PFSK-1 (cell line): ENCODE data around the gene GALNT12.

Experiments
- FOXP2 ChIP-seq: optimal IDR thresholded peaks from 2 replicates; pipeline ENCODE3; 2011; ENCODE audit warnings: borderline replicate concordance, control low read depth, inconsistent platforms; ENCODE audit not compliant: insufficient read depth; ENCODE audit errors: extremely low read length, extremely low read depth
- POLR2AphosphoS5 ChIP-seq: IDR thresholded peaks from 2 replicates; pipeline ENCODE4 v1.6.1; 2012; ENCODE audit warnings: low read depth, mild to moderate bottlenecking, control low read depth, low read length, moderate library complexity
- SIN3A ChIP-seq: IDR thresholded peaks from 2 replicates; pipeline ENCODE4 v1.6.1; 2012; ENCODE audit warnings: mild to moderate bottlenecking, low read length, moderate library complexity, borderline replicate concordance; ENCODE audit not compliant: insufficient read depth
- TAF1 ChIP-seq: IDR thresholded peaks from 2 replicates; pipeline ENCODE4 v1.6.1; 2012; ENCODE audit warnings: low read length, control low read depth, borderline replicate concordance; ENCODE audit not compliant: insufficient read depth
- TF ChIP-seq, protein P1 (sequence below), 2 experiments: IDR thresholded peaks; 2 replicates each; pipeline versions ENCODE4 v1.6.1 to v1.8.0; 2011 to 2012; ENCODE audit warnings: low read depth in 2 of 2, low read length in 2 of 2, control low read depth in 1 of 2, inconsistent platforms in 1 of 2, mild to moderate bottlenecking in 1 of 2, moderate library complexity in 1 of 2; ENCODE audit not compliant: insufficient read depth in 1 of 2

GALNT12 gene

GRCh38 chr9:98869078-98869745 is 61.7 kb downstream of the GALNT12 start:
- TF ChIP-seq FOXP2 (no peak), POLR2AphosphoS5 (no peak), SIN3A (no peak), TAF1 (no peak)
- TF ChIP-seq, protein P1, sequence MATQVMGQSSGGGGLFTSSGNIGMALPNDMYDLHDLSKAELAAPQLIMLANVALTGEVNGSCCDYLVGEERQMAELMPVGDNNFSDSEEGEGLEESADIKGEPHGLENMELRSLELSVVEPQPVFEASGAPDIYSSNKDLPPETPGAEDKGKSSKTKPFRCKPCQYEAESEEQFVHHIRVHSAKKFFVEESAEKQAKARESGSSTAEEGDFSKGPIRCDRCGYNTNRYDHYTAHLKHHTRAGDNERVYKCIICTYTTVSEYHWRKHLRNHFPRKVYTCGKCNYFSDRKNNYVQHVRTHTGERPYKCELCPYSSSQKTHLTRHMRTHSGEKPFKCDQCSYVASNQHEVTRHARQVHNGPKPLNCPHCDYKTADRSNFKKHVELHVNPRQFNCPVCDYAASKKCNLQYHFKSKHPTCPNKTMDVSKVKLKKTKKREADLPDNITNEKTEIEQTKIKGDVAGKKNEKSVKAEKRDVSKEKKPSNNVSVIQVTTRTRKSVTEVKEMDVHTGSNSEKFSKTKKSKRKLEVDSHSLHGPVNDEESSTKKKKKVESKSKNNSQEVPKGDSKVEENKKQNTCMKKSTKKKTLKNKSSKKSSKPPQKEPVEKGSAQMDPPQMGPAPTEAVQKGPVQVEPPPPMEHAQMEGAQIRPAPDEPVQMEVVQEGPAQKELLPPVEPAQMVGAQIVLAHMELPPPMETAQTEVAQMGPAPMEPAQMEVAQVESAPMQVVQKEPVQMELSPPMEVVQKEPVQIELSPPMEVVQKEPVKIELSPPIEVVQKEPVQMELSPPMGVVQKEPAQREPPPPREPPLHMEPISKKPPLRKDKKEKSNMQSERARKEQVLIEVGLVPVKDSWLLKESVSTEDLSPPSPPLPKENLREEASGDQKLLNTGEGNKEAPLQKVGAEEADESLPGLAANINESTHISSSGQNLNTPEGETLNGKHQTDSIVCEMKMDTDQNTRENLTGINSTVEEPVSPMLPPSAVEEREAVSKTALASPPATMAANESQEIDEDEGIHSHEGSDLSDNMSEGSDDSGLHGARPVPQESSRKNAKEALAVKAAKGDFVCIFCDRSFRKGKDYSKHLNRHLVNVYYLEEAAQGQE (IDR thresholded peaks at IDR 0.05; ENCODE audit: insufficient read depth in 1 of 2, low read depth in 2 of 2, low read length in 2 of 2): no peak

DNA sequence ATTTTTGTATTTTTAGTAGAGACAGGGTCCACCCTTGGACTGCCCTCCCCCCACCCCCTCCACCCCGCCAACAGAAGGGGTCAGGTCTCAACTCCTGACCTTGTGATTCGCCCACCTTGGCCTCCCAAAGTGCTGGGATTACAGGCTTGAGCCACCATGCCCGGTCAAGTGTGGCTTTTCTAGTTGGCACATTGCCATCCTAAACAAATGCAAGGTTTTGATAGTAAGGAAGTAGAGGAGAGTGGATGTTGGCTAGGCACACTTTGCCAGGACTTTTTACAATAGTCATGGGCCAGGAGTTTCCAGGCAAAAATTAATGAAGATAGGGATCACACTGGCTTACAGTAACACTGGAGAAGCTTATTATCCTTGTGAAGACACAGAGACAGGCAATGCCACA is 62.4 kb downstream of the GALNT12 start:
- TF ChIP-seq FOXP2 (no peak), SIN3A (no peak), POLR2AphosphoS5 (no peak), TAF1 (no peak)
- TF ChIP-seq, protein P1 (IDR thresholded peaks at IDR 0.05; ENCODE audit: insufficient read depth in 1 of 2, low read depth in 2 of 2, low read length in 2 of 2): no peak

- no peak for TF ChIP-seq SIN3A
- TF ChIP-seq, protein P1 (IDR thresholded peaks at IDR 0.05; ENCODE audit: insufficient read depth in 1 of 2, low read depth in 2 of 2, low read length in 2 of 2): no peak
- no peak for TF ChIP-seq FOXP2
- no peak for TF ChIP-seq TAF1
- no peak for TF ChIP-seq POLR2AphosphoS5
Observed at GRCh38 chr9:98870782-98871557, 63.5 kb downstream of the GALNT12 start.

DNA sequence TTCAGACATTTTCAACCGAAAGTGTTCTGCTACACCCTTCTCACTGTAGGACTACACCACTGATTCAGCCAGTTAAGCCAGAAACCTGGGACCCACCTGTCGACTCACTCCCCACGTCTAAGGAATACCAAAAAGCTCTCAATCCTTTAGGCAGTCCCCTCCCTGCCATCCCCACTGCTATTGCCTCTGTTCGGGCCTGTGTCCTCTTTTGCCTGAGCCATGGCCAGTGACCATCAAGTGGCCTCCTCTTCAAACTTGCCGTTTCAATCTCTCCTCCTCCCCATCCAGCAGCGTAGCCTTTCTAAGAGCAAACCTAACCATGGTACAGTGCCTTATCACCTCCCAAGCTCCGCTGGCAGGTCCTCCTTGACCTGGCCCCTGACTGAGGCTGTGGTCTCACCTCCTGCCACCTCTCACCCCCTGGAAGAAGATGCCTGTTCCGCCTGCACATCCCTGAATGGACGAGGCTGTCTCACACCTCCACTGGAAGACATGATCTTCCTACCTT is 64.1 kb downstream of the GALNT12 start:
- no peak for TF ChIP-seq SIN3A
- TF ChIP-seq POLR2AphosphoS5: no peak

- TF ChIP-seq POLR2AphosphoS5: no peak
- TF ChIP-seq, protein P1 (IDR thresholded peaks at IDR 0.05; ENCODE audit: insufficient read depth in 1 of 2, low read depth in 2 of 2, low read length in 2 of 2): no peak
- TF ChIP-seq TAF1: no peak
- no peak for TF ChIP-seq SIN3A
- no peak for TF ChIP-seq FOXP2
Observed at GRCh38 chr9:98873526-98873925, 66.1 kb downstream of the GALNT12 start.
